SKM-1 treated with dmso at 0.1 percent for 144 hours (cell line): Measurements from ENCODE around the gene KCNG1.

Source experiments
- DNase-seq: peaks from one replicate; lab custom pipeline; 2025; ENCODE audit not compliant: unreplicated experiment; lab: John Stamatoyannopoulos, UW

Gene KCNG1

GRCh38 chr20:51013577-51014330 lies 9.2 kb downstream of the KCNG1 start:
- DNase-seq: no peak

GRCh38 chr20:51012357-51012756 lies 10.6 kb downstream of the KCNG1 start:
- DNase-seq: no peak

- DNase-seq: no peak
Measured at GRCh38 chr20:51011479-51011878, 11.4 kb downstream of the KCNG1 start.

- no peak for DNase-seq
Measured at GRCh38 chr20:51010932-51011331, 12.0 kb downstream of the KCNG1 start.

- DNase-seq: no peak
Measured at GRCh38 chr20:51010043-51010365, 12.9 kb downstream of the KCNG1 start.

GRCh38 chr20:51009303-51010042 lies 13.4 kb downstream of the KCNG1 start:
- no peak for DNase-seq

- DNase-seq: no peak
Measured at GRCh38 chr20:51008718-51009117, 14.2 kb downstream of the KCNG1 start.

GRCh38 chr20:51005214-51005613 lies 17.7 kb downstream of the KCNG1 start:
- DNase-seq: no peak

GRCh38 chr20:51004781-51005180 lies 18.1 kb downstream of the KCNG1 start:
- no peak for DNase-seq

GRCh38 chr20:51004305-51004727 lies 18.6 kb downstream of the KCNG1 start:
- no peak for DNase-seq

- DNase-seq: no peak
Measured at GRCh38 chr20:51003753-51004152, 19.2 kb downstream of the KCNG1 start.

GRCh38 chr20:51002633-51003032 lies 20.3 kb downstream of the KCNG1 start:
- DNase-seq: no peak

GRCh38 chr20:51001430-51002265 lies 21.3 kb downstream of the KCNG1 start:
- DNase-seq: no peak

GRCh38 chr20:50999355-50999754 lies 23.6 kb downstream of the KCNG1 start:
- no peak for DNase-seq

GRCh38 chr20:50996901-50997865 lies 25.7 kb downstream of the KCNG1 start:
- no peak for DNase-seq

- no peak for DNase-seq
Measured at GRCh38 chr20:50995506-50995905, 27.4 kb downstream of the KCNG1 start.

- no peak for DNase-seq
Measured at GRCh38 chr20:50993876-50994275, 29.0 kb downstream of the KCNG1 start.

- DNase-seq: peak; percentile 92
Measured at GRCh38 chr20:50992733-50993457, 30.0 kb downstream of the KCNG1 start.

GRCh38 chr20:50992336-50992732 lies 30.6 kb downstream of the KCNG1 start:
- DNase-seq: no peak

GRCh38 chr20:50991076-50991475 lies 31.8 kb downstream of the KCNG1 start:
- DNase-seq: no peak
